Measurements from ENCODE around the gene FARP1. TPM values are rescaled to one million over a fixed set of nuclear protein-coding genes. Genes with fewer than 3 reads are reported as not detected.

The FARP1 gene
- total RNA-seq, 1 donor from 2014 or later: 36.5 TPM

DNA sequence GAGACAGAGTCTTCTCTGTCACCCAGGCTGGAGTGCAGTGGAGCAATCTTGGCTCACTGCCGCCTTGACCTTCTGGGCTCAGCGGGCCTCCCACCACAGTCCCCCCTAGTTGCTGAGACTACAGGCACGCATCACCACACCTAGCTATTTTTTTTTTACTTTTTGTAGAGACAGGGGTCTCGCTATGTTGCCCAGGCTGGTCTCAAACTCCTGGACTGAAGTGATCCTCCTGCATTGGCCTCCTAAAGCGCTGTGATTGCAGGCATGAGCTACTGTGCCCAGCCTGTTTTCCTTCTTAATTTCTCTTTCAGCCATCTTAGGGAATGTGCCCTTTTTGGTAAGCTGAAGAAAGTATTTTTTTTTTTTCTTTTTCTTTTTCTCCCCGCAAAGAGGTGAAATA lies 76.8 kb downstream of the FARP1 start:
- Histone ChIP-seq H3K9ac (ENCODE audit: low read depth in 1 of 3, low read length in 3 of 3) (no peak overlapping the region), H3K36me3 (ENCODE audit: control insufficient read depth in 3 of 3, insufficient read depth in 3 of 3, low read length in 3 of 3) (no peaks in the 10 kb centered on the region), H3K4me3 (ENCODE audit: low read length in 3 of 3) (no peak overlapping the region), H3K9me3 (ENCODE audit: control insufficient read depth in 3 of 3, low read length in 3 of 3) (no peaks in the 10 kb centered on the region), H3K27ac (ENCODE audit: low read depth, low read length) (no peak overlapping the region), H3K4me1 (ENCODE audit: control insufficient read depth in 3 of 3, insufficient read depth in 3 of 3, low read length in 3 of 3) (peaks cover 2 to 13% (median 3%) of the 10 kb centered on the region in 3 donors), H3K27me3 (ENCODE audit: control insufficient read depth in 3 of 3, insufficient read depth in 3 of 3, low read length in 3 of 3) (no peaks in the 10 kb centered on the region)

DNA sequence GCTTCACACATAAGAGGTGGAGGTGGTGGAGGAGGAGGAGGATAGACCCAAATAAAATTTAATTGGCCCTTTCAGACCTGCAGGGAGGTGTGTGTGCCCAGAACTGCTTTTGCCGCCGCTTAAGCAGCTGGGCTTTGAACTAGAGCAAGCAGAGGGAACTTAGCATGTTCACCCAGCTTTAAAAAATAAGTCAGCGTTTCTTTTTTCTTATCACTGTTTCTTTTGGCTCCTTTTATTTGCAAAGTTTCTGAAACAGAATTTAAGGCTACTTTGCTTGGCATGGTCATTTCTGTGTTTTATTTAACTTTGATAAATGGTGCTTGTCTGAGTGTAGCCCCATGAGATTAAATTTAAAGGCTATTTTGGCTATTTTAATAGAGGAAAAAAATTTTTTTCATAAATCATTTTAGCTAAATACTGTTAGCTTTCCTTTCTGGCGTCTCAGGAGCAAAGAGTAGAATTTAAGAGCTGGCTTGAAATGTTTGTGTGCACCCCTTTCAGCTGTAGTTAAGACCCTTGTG lies 77.4 kb downstream of the FARP1 start:
- H3K36me3 ChIP-seq (ENCODE audit: control insufficient read depth in 3 of 3, insufficient read depth in 3 of 3, low read length in 3 of 3): no peaks in the 10 kb centered on the region
- no peaks in the 10 kb centered on the region for H3K27me3 ChIP-seq (ENCODE audit: control insufficient read depth in 3 of 3, insufficient read depth in 3 of 3, low read length in 3 of 3)
- H3K4me1 ChIP-seq (ENCODE audit: control insufficient read depth in 3 of 3, insufficient read depth in 3 of 3, low read length in 3 of 3): peaks cover 0 to 13% (median 2%) of the 10 kb centered on the region in 3 donors
- H3K9ac ChIP-seq (ENCODE audit: low read depth in 1 of 3, low read length in 3 of 3): no peak overlapping the region
- no peak overlapping the region for H3K4me3 ChIP-seq (ENCODE audit: low read length in 3 of 3)
- H3K27ac ChIP-seq (ENCODE audit: low read depth, low read length): no peak overlapping the region
- H3K9me3 ChIP-seq (ENCODE audit: control insufficient read depth in 3 of 3, low read length in 3 of 3): no peaks in the 10 kb centered on the region

DNA sequence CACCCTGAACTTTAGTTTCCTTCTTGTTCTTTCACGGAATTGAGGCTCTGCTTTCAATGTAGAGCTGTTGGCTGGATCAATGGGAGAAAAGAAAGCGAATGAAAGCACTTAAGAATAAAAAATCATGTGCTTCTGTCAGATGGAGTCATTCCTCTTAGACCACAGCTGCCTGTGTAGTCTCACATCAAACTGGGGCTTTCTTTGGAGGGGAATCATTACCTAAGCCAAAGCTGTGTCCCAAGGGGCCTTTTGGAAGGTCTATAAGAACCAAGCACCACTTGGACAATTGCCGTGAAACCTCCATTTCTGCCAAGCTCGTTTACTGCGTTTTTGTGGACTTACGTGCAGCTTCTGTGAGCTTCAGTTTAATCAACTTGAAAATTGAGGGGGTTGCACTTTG lies 78.3 kb downstream of the FARP1 start:
- no peaks in the 10 kb centered on the region for H3K9me3 ChIP-seq (ENCODE audit: control insufficient read depth in 3 of 3, low read length in 3 of 3)
- no peaks in the 10 kb centered on the region for H3K36me3 ChIP-seq (ENCODE audit: control insufficient read depth in 3 of 3, insufficient read depth in 3 of 3, low read length in 3 of 3)
- H3K4me1 ChIP-seq (ENCODE audit: control insufficient read depth in 3 of 3, insufficient read depth in 3 of 3, low read length in 3 of 3): peaks cover 0 to 6% (median 0%) of the 10 kb centered on the region in 3 donors
- H3K9ac ChIP-seq (ENCODE audit: low read depth in 1 of 3, low read length in 3 of 3): no peak overlapping the region
- H3K27me3 ChIP-seq (ENCODE audit: control insufficient read depth in 3 of 3, insufficient read depth in 3 of 3, low read length in 3 of 3): no peaks in the 10 kb centered on the region
- no peak overlapping the region for H3K27ac ChIP-seq (ENCODE audit: low read depth, low read length)
- no peak overlapping the region for H3K4me3 ChIP-seq (ENCODE audit: low read length in 3 of 3)

DNA sequence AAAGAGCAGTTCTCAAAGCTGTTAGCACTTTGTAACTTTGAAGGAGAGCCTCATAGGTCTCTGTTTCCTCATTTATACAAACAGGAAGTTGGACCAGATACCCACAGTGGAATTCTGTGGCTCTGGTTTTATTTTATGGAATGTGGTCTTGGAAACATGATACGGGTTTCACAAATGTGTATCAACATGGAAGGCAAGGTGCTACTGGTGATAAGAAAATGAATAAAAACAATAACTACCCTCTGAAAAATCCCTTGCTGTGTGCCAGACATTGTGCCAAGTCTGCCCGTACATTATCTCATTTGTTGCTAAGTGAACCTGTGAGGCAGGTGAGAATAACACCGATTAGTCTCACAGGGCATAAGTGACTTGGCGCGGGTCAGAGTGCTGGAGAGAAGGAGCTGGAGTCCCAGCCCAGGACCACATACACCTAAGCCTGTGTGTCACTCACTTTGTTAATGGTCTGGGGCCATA lies 79.2 kb downstream of the FARP1 start:
- Histone ChIP-seq H3K27me3 (ENCODE audit: control insufficient read depth in 3 of 3, insufficient read depth in 3 of 3, low read length in 3 of 3) (no peaks in the 10 kb centered on the region), H3K4me1 (ENCODE audit: control insufficient read depth in 3 of 3, insufficient read depth in 3 of 3, low read length in 3 of 3) (peaks cover 0 to 6% (median 0%) of the 10 kb centered on the region in 3 donors), H3K9ac (ENCODE audit: low read depth in 1 of 3, low read length in 3 of 3) (no peak overlapping the region), H3K36me3 (ENCODE audit: control insufficient read depth in 3 of 3, insufficient read depth in 3 of 3, low read length in 3 of 3) (no peaks in the 10 kb centered on the region), H3K4me3 (ENCODE audit: low read length in 3 of 3) (no peak overlapping the region), H3K9me3 (ENCODE audit: control insufficient read depth in 3 of 3, low read length in 3 of 3) (no peaks in the 10 kb centered on the region), H3K27ac (ENCODE audit: low read depth, low read length) (no peak overlapping the region)

DNA sequence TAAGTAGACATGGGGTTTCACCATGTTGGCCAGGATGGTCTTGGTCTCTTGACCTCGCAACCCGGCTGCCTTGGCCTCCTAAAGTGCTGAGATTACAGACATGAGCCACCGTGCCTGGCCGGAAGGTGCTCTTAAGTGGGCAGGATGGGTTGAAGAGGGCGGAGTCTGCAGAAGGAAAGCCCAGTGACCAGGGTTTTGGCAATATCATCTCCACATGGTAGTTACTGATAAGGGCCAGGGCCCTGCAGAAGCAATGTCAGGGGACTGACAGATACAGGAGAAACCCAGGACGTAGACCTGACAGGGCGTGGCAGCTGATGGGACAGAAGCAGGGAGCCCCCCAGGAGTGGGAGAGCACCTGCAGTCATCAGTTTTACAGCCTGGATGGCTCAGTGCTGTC lies 79.9 kb downstream of the FARP1 start:
- H3K27me3 ChIP-seq (ENCODE audit: control insufficient read depth in 3 of 3, insufficient read depth in 3 of 3, low read length in 3 of 3): no peaks in the 10 kb centered on the region
- H3K4me1 ChIP-seq (ENCODE audit: control insufficient read depth in 3 of 3, insufficient read depth in 3 of 3, low read length in 3 of 3): peaks cover 0 to 6% (median 0%) of the 10 kb centered on the region in 3 donors
- H3K9me3 ChIP-seq (ENCODE audit: control insufficient read depth in 3 of 3, low read length in 3 of 3): no peaks in the 10 kb centered on the region
- no peak overlapping the region for H3K27ac ChIP-seq (ENCODE audit: low read depth, low read length)
- no peak overlapping the region for H3K4me3 ChIP-seq (ENCODE audit: low read length in 3 of 3)
- no peak overlapping the region for H3K9ac ChIP-seq (ENCODE audit: low read depth in 1 of 3, low read length in 3 of 3)
- no peaks in the 10 kb centered on the region for H3K36me3 ChIP-seq (ENCODE audit: control insufficient read depth in 3 of 3, insufficient read depth in 3 of 3, low read length in 3 of 3)

DNA sequence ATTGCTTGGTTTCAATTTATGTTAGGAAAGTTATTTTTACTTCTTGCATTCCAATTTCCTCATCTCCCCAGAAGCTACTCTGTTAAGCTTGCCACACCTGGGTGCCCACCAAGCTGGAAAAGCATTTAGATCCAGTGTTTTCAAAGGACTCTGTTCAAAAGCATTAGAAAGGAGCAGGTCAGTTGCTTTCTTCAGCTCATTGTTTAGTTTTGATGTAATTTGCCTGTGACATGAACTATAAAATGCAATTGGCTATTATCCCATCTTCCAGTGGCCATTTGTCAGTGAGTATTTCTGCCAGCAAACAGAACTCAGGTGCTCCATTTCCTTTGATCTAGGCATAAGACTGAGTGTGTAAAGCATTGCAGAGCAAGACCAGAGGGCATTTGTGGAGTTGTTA lies 80.8 kb downstream of the FARP1 start:
- Histone ChIP-seq H3K27ac (ENCODE audit: low read depth, low read length) (no peak overlapping the region), H3K9ac (ENCODE audit: low read depth in 1 of 3, low read length in 3 of 3) (no peak overlapping the region), H3K4me1 (ENCODE audit: control insufficient read depth in 3 of 3, insufficient read depth in 3 of 3, low read length in 3 of 3) (peaks cover 0 to 6% (median 0%) of the 10 kb centered on the region in 3 donors), H3K36me3 (ENCODE audit: control insufficient read depth in 3 of 3, insufficient read depth in 3 of 3, low read length in 3 of 3) (no peaks in the 10 kb centered on the region), H3K4me3 (ENCODE audit: low read length in 3 of 3) (no peak overlapping the region), H3K27me3 (ENCODE audit: control insufficient read depth in 3 of 3, insufficient read depth in 3 of 3, low read length in 3 of 3) (no peaks in the 10 kb centered on the region), H3K9me3 (ENCODE audit: control insufficient read depth in 3 of 3, low read length in 3 of 3) (no peaks in the 10 kb centered on the region)

DNA sequence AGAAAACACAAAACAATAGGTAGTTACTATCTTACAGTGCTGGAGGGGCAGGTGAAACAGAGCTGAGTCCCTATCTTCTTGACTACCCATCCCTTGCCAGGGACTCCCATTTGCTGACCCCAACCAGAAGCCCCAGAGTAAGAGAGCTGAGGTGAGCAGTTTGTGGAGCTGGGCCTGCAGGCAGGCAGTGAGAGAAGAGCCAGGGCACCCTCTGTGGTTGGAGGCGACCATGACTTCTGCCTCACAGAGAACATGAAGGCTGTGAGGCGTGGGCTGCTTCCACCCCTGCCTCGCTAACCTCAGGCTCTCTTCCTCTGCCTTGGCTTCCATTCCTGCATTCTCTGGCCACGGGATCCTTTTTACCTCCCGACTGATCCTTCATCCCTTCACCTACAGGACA lies 81.7 kb downstream of the FARP1 start:
- Histone ChIP-seq H3K27me3 (ENCODE audit: control insufficient read depth in 3 of 3, insufficient read depth in 3 of 3, low read length in 3 of 3) (no peaks in the 10 kb centered on the region), H3K36me3 (ENCODE audit: control insufficient read depth in 3 of 3, insufficient read depth in 3 of 3, low read length in 3 of 3) (no peaks in the 10 kb centered on the region), H3K4me1 (ENCODE audit: control insufficient read depth in 3 of 3, insufficient read depth in 3 of 3, low read length in 3 of 3) (peaks cover 0 to 6% (median 0%) of the 10 kb centered on the region in 3 donors), H3K4me3 (ENCODE audit: low read length in 3 of 3) (no peak overlapping the region), H3K27ac (ENCODE audit: low read depth, low read length) (no peak overlapping the region), H3K9me3 (ENCODE audit: control insufficient read depth in 3 of 3, low read length in 3 of 3) (no peaks in the 10 kb centered on the region), H3K9ac (ENCODE audit: low read depth in 1 of 3, low read length in 3 of 3) (no peak overlapping the region)

DNA sequence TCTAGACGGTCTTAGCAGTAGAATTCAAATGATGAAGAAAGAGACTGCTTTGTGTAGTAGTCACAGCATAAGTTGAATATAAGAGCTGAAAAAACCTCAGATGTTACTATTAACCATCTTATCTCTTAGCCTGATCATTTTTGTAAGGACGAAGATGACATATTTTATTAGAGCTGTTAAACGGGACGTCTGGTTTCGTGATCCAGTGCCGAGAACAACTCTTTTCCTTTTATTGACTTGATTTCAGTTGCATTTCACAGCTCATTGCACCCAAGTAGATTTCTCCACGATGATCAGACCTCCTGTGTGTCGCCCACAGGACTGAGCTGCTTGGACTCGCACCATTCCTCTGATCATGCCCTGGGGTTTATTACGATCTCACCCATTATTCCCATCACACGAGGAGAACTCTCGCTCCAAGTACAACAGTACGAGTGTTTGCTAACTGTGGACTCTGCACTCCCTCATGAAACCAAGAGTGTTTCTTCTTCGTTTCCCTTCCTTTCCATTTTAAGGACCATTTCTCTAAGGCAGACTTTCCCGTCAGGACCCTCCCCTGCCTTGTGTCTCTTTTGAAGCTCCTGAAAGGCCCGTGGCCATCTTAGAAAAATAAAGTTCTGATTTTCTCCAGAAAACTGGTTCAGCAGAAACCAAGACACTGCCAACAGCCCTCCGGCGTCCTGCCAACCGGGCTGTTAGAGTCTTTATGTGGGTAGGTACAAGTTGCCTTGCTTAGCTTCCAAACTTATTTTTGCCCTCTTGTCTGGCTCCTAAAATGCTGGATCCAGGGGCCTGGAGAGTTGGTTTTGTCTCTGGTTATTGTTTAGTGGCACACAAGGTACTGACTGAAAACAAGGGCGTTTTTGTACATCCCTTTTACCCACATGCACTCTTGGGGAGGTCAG lies 82.4 kb downstream of the FARP1 start:
- Histone ChIP-seq H3K9me3 (ENCODE audit: control insufficient read depth in 3 of 3, low read length in 3 of 3) (no peaks in the 10 kb centered on the region), H3K27ac (ENCODE audit: low read depth, low read length) (no peak overlapping the region), H3K4me3 (ENCODE audit: low read length in 3 of 3) (no peak overlapping the region)

DNA sequence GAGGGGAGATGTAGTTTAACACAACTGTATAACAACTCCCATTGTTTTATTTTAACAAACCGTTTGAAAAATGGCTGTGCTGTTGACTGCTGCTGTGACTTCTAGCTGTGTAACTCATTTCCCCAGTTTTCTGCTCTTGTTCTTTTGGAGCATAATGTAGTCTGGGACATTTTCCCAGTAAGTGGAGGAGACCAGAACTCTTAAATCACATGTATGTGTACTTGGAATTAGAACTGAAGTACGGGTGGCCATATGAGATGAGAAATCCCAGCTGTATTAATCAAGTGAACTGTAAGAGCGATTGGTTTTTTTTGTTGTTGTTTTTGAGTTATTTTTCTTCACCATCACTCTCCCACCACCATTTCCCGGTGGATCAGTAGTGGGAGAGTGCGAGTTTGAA lies 83.6 kb downstream of the FARP1 start:
- H3K27ac ChIP-seq (ENCODE audit: low read depth, low read length): no peak overlapping the region
- no peaks in the 10 kb centered on the region for H3K27me3 ChIP-seq (ENCODE audit: control insufficient read depth in 3 of 3, insufficient read depth in 3 of 3, low read length in 3 of 3)
- H3K4me1 ChIP-seq (ENCODE audit: control insufficient read depth in 3 of 3, insufficient read depth in 3 of 3, low read length in 3 of 3): peaks cover 0 to 4% (median 0%) of the 10 kb centered on the region in 3 donors
- no peak overlapping the region for H3K4me3 ChIP-seq (ENCODE audit: low read length in 3 of 3)
- H3K36me3 ChIP-seq (ENCODE audit: control insufficient read depth in 3 of 3, insufficient read depth in 3 of 3, low read length in 3 of 3): no peaks in the 10 kb centered on the region
- H3K9ac ChIP-seq (ENCODE audit: low read depth in 1 of 3, low read length in 3 of 3): no peak overlapping the region
- no peaks in the 10 kb centered on the region for H3K9me3 ChIP-seq (ENCODE audit: control insufficient read depth in 3 of 3, low read length in 3 of 3)

More for the DNA sequence above, 82.4 kb downstream of the FARP1 start:
- Histone ChIP-seq H3K9ac (ENCODE audit: low read depth in 1 of 3, low read length in 3 of 3) (no peak overlapping the region), H3K27me3 (ENCODE audit: control insufficient read depth in 3 of 3, insufficient read depth in 3 of 3, low read length in 3 of 3) (no peaks in the 10 kb centered on the region), H3K36me3 (ENCODE audit: control insufficient read depth in 3 of 3, insufficient read depth in 3 of 3, low read length in 3 of 3) (no peaks in the 10 kb centered on the region), H3K4me1 (ENCODE audit: control insufficient read depth in 3 of 3, insufficient read depth in 3 of 3, low read length in 3 of 3) (peaks cover 0 to 6% (median 0%) of the 10 kb centered on the region in 3 donors)

DNA sequence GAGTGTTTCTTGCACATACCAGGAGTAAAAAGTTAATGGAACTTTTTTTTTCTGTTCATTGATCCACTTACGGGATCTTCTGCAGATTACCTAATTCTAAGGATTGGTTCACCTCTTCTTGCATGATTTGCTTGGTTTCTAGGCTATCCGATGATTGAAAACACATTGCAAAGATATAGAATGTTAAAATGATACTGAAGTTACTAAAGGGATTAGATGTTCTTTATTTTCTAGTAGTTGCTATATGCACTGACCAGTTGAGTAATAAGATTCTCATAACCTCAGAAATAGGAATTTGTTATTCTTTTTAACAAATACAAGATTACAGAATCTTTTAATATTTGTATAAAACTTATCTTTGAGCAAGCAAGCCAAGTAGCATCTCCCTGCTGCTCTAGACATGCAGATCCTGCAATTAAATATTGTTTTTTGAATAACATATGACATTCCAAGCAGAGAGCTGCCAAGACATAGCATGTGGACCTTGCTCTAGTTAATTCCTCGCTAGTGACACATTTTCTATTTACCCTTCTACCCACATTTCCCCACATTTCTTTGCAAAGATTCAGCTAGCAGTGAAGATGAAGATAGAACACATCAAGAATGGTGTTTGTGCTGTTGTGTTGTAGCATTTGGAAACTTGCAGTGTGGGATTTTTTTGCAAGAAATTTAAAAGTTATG lies 85.9 kb downstream of the FARP1 start:
- Histone ChIP-seq H3K36me3 (ENCODE audit: control insufficient read depth in 3 of 3, insufficient read depth in 3 of 3, low read length in 3 of 3) (no peaks in the 10 kb centered on the region), H3K27me3 (ENCODE audit: control insufficient read depth in 3 of 3, insufficient read depth in 3 of 3, low read length in 3 of 3) (no peaks in the 10 kb centered on the region), H3K4me3 (ENCODE audit: low read length in 3 of 3) (no peak overlapping the region), H3K9me3 (ENCODE audit: control insufficient read depth in 3 of 3, low read length in 3 of 3) (no peaks in the 10 kb centered on the region), H3K27ac (ENCODE audit: low read depth, low read length) (no peak overlapping the region), H3K4me1 (ENCODE audit: control insufficient read depth in 3 of 3, insufficient read depth in 3 of 3, low read length in 3 of 3) (peaks cover 0 to under 1% (median 0%) of the 10 kb centered on the region in 3 donors), H3K9ac (ENCODE audit: low read depth in 1 of 3, low read length in 3 of 3) (no peak overlapping the region)
